ENCODE results near the gene SLC44A5.
A peak's percentile ranks its signal among the peaks of the same experiment; 100 is the strongest.

The SLC44A5 gene

GRCh38 chr1:75582725-75583261 lies 28.1 kb downstream of the SLC44A5 start:
- Histone ChIP-seq H3K27me3 (ENCODE audit: low read depth, low read length) (no peaks in the 10 kb centered on the region), H3K9me3 (ENCODE audit: insufficient read depth, low read length) (no peaks in the 10 kb centered on the region), H3K79me2 (ENCODE audit: low read length) (no peaks in the 10 kb centered on the region), H2AFZ (ENCODE audit: low read depth, low read length) (no peak overlapping the region), H3K27ac (ENCODE audit: low read length) (no peak overlapping the region), H3K9ac (ENCODE audit: low read length) (no peak overlapping the region), H3K36me3 (replicated peaks; ENCODE audit: low read depth, low read length) (no peaks in the 10 kb centered on the region), H3K4me2 (ENCODE audit: low read length) (no peak overlapping the region), H4K20me1 (ENCODE audit: insufficient read depth, low read length) (no peaks in the 10 kb centered on the region), H3K4me1 (ENCODE audit: low read length) (no peaks in the 10 kb centered on the region), H3K4me3 (ENCODE audit: low read length) (no peak overlapping the region)
- TF ChIP-seq CTCF (IDR thresholded peaks at IDR 0.05; ENCODE audit: low read depth, low read length) (peak; percentile 15; the same call in 1 of the 2 replicates), EZH2phosphoT487 (IDR thresholded peaks at IDR 0.05; ENCODE audit: low read depth) (no peak)

- Histone ChIP-seq H3K36me3 (replicated peaks; ENCODE audit: low read depth, low read length) (no peaks in the 10 kb centered on the region), H3K9ac (ENCODE audit: low read length) (no peak overlapping the region), H2AFZ (ENCODE audit: low read depth, low read length) (no peak overlapping the region), H3K9me3 (ENCODE audit: insufficient read depth, low read length) (no peaks in the 10 kb centered on the region), H3K4me3 (ENCODE audit: low read length) (no peak overlapping the region), H3K79me2 (ENCODE audit: low read length) (no peaks in the 10 kb centered on the region), H3K4me2 (ENCODE audit: low read length) (no peak overlapping the region), H3K4me1 (ENCODE audit: low read length) (no peaks in the 10 kb centered on the region), H4K20me1 (ENCODE audit: insufficient read depth, low read length) (no peaks in the 10 kb centered on the region), H3K27me3 (ENCODE audit: low read depth, low read length) (no peaks in the 10 kb centered on the region), H3K27ac (ENCODE audit: low read length) (no peak overlapping the region)
- no peak for TF ChIP-seq CTCF (IDR thresholded peaks at IDR 0.05; ENCODE audit: low read depth, low read length)
- no peak for TF ChIP-seq EZH2phosphoT487 (IDR thresholded peaks at IDR 0.05; ENCODE audit: low read depth)
These were observed 31.9 kb downstream of the SLC44A5 start for GRCh38 chr1:75579046-75579445.

GRCh38 chr1:75575837-75576236 lies 35.1 kb downstream of the SLC44A5 start:
- TF ChIP-seq CTCF (IDR thresholded peaks at IDR 0.05; ENCODE audit: low read depth, low read length) (no peak), EZH2phosphoT487 (IDR thresholded peaks at IDR 0.05; ENCODE audit: low read depth) (no peak)
- Histone ChIP-seq H4K20me1 (ENCODE audit: insufficient read depth, low read length) (no peaks in the 10 kb centered on the region), H2AFZ (ENCODE audit: low read depth, low read length) (no peak overlapping the region), H3K36me3 (replicated peaks; ENCODE audit: low read depth, low read length) (no peaks in the 10 kb centered on the region), H3K79me2 (ENCODE audit: low read length) (no peaks in the 10 kb centered on the region), H3K27ac (ENCODE audit: low read length) (no peak overlapping the region), H3K4me1 (ENCODE audit: low read length) (no peaks in the 10 kb centered on the region), H3K27me3 (ENCODE audit: low read depth, low read length) (no peaks in the 10 kb centered on the region), H3K9ac (ENCODE audit: low read length) (no peak overlapping the region), H3K4me2 (ENCODE audit: low read length) (no peak overlapping the region), H3K4me3 (ENCODE audit: low read length) (no peak overlapping the region), H3K9me3 (ENCODE audit: insufficient read depth, low read length) (no peaks in the 10 kb centered on the region)

- Histone ChIP-seq H3K36me3 (replicated peaks; ENCODE audit: low read depth, low read length) (no peaks in the 10 kb centered on the region), H3K27me3 (ENCODE audit: low read depth, low read length) (no peaks in the 10 kb centered on the region), H3K9me3 (ENCODE audit: insufficient read depth, low read length) (no peaks in the 10 kb centered on the region), H3K9ac (ENCODE audit: low read length) (no peak overlapping the region), H4K20me1 (ENCODE audit: insufficient read depth, low read length) (no peaks in the 10 kb centered on the region), H3K4me1 (ENCODE audit: low read length) (no peaks in the 10 kb centered on the region), H2AFZ (ENCODE audit: low read depth, low read length) (no peak overlapping the region), H3K4me2 (ENCODE audit: low read length) (no peak overlapping the region), H3K27ac (ENCODE audit: low read length) (no peak overlapping the region), H3K79me2 (ENCODE audit: low read length) (no peaks in the 10 kb centered on the region), H3K4me3 (ENCODE audit: low read length) (no peak overlapping the region)
- TF ChIP-seq CTCF (IDR thresholded peaks at IDR 0.05; ENCODE audit: low read depth, low read length) (no peak), EZH2phosphoT487 (IDR thresholded peaks at IDR 0.05; ENCODE audit: low read depth) (no peak)
These were observed 43.7 kb downstream of the SLC44A5 start for GRCh38 chr1:75567191-75567590.
